ENCODE data around the gene RIBC1. TPM values are rescaled to one million over a fixed set of nuclear protein-coding genes. Genes with fewer than 3 reads are reported as not detected.

The RIBC1 gene
- 1 to 10 TPM in 2 of 4 donors, under 1 TPM in 1, not detected in 1; 0.75 to 2.0 (median 1.5) TPM for polyA plus RNA-seq
- long read RNA-seq, donor 1, partial matches to known transcripts = 0 of 1 reads
- long read RNA-seq, donor 1, other reads (novel, unspliced or antisense) = 0 of 1 reads
- long read RNA-seq, donor 2 = 0 reads
- long read RNA-seq, donor 3 = 0 reads
- long read RNA-seq, donor 4 = 0 reads
- long read RNA-seq, donor 5, partial matches to known transcripts = 0 of 2 reads
- long read RNA-seq, donor 5, other reads (novel, unspliced or antisense) = 0 of 2 reads
- long read RNA-seq, donor 6 = 0 reads
- long read RNA-seq, donor 7 = 0 reads
- long read RNA-seq, donor 8 = 0 reads
- long read RNA-seq, donor 9, partial matches to known transcripts = 0 of 1 reads
- long read RNA-seq, donor 9, other reads (novel, unspliced or antisense) = 0 of 1 reads
- long read RNA-seq, donor 10, partial matches to known transcripts = 0 of 1 reads
- long read RNA-seq, donor 10, other reads (novel, unspliced or antisense) = 0 of 1 reads

DNA sequence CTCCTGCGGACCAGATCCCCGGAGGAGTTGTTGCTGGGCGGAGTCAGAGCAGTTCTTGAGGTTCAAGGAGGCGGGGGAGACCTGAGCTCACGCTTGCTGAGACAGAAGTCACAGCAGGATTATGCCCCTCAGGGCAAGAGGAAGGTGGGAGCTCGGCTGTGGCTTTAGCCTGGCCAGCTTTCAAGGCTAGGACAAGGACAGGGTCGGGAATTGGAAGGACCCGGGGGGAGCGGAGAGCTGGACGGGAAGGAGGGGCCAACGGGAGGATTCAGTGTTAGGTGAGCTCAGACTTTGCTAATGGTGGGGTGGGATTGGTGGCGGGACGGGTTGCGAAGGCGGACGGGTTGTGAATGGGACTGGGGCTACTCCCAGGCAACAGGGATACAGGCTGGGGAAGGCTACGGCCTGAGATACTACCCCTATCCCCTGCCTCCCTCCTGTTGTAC is at the start of gene RIBC1:
Gene RIBC1 (plus strand): TSS at position 13 of the 446 bp plus-strand sequence. CDS start 3,404 bp downstream, outside the sequence.
- H3K4me3 ChIP-seq (ENCODE audit: low read depth in 1 of 3, low read length in 3 of 3) = peak within 1 kb of the TSS; percentile 60 to 72 (median 67)
- no peaks in the 10 kb centered on the region for H3K9me3 ChIP-seq (ENCODE audit: control insufficient read depth in 2 of 2, insufficient read depth in 1 of 2, low read depth in 1 of 2, low read length in 1 of 2)
- WGBS, 3 donors = 3 to 16% (median 3%) methylated on average over 11 to 17 of the region's 17 CpGs
- H3K4me1 ChIP-seq (ENCODE audit: control insufficient read depth in 3 of 3, insufficient read depth in 2 of 3, low read depth in 1 of 3, low read length in 2 of 3) = peaks cover 0 to 7% (median 5%) of the 10 kb centered on the region in 3 donors
- FAIRE-seq (no peak), DNase-seq (no peak)
- no peaks in the 10 kb centered on the region for H3K27me3 ChIP-seq (ENCODE audit: control insufficient read depth in 3 of 3, insufficient read depth in 3 of 3, low read length in 3 of 3)
- H3K27ac ChIP-seq (ENCODE audit: low read depth in 1 of 3, low read length in 2 of 3) = peak within 1 kb of the TSS; percentile 73 to 98 (median 92)
- H3K36me3 ChIP-seq (ENCODE audit: control insufficient read depth in 3 of 3, insufficient read depth in 2 of 3, low read depth in 1 of 3, low read length in 3 of 3) = peaks cover 0 to 4% (median 0%) of the 10 kb centered on the region in 3 donors

DNA sequence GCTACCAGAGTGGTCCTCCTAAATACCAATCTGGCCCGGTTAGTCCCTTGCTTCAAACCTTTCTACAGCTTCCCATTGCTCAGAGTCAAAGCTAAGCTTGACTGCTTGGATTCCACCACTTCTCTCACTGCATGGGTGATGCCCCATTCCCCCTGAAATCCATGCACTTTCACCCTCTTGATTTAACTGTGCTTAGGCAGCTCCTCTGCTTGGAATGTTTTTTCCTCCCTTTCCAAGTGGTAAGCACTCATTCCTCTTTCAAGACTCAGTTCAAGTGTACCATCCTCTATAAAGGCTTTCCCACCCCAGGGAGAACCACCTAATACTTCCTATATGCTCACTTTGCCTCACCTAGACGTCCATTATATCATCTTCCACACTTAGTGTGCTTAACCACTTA is 49.4 kb upstream of the RIBC1 start:
- FAIRE-seq = no peak
- WGBS, 3 donors = 62 to 73% (median 73%) methylated on average over 2 of the region's 2 CpGs

DNA sequence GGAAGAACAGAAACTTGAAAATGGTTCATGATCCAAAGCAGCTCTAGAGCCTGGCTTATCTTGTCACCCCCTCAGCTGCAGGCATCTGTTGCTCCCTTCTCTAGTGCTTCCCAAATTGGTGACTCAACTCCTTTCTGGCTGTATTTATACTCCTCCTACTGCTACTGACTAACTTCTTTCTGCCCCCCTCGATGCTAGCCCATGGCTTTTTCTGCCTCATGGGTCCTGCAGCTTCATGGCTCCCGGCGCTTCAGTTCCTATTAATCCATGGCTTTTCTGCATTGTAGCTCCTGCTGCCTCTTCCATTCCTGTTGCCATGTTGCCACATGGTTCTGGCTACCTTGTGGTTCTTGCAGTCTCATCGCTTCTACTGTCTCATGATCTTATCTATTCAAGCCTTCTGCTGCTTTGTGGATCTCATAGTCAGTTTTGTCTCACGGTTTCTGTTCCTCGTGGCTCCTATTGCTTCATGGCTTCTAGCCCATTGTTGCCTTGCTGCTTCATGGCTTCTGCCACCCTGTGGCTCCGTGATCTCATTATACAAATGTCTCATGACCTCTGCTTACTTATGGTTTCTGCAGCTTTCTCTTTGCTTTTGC is 48.4 kb upstream of the RIBC1 start:
- FAIRE-seq (no peak), DNase-seq (no peak)
- WGBS, 3 donors = 86 to 95% (median 86%) methylated on average over 7 of the region's 7 CpGs
- Histone ChIP-seq H3K4me1 (ENCODE audit: control insufficient read depth in 3 of 3, insufficient read depth in 2 of 3, low read depth in 1 of 3, low read length in 2 of 3) (no peaks in the 10 kb centered on the region), H3K27ac (ENCODE audit: low read depth in 1 of 3, low read length in 2 of 3) (no peak overlapping the region), H3K4me3 (ENCODE audit: low read depth in 1 of 3, low read length in 3 of 3) (no peak overlapping the region), H3K27me3 (ENCODE audit: control insufficient read depth in 3 of 3, insufficient read depth in 3 of 3, low read length in 3 of 3) (no peaks in the 10 kb centered on the region), H3K9me3 (ENCODE audit: control insufficient read depth in 2 of 2, insufficient read depth in 1 of 2, low read depth in 1 of 2, low read length in 1 of 2) (no peaks in the 10 kb centered on the region), H3K36me3 (ENCODE audit: control insufficient read depth in 3 of 3, insufficient read depth in 2 of 3, low read depth in 1 of 3, low read length in 3 of 3) (peaks cover 0 to 6% (median 3%) of the 10 kb centered on the region in 3 donors)

More for the DNA sequence above, 49.4 kb upstream of the RIBC1 start:
- Histone ChIP-seq H3K36me3 (ENCODE audit: control insufficient read depth in 3 of 3, insufficient read depth in 2 of 3, low read depth in 1 of 3, low read length in 3 of 3) (no peaks in the 10 kb centered on the region), H3K4me3 (ENCODE audit: low read depth in 1 of 3, low read length in 3 of 3) (no peak overlapping the region), H3K27me3 (ENCODE audit: control insufficient read depth in 3 of 3, insufficient read depth in 3 of 3, low read length in 3 of 3) (no peaks in the 10 kb centered on the region), H3K4me1 (ENCODE audit: control insufficient read depth in 3 of 3, insufficient read depth in 2 of 3, low read depth in 1 of 3, low read length in 2 of 3) (no peaks in the 10 kb centered on the region), H3K27ac (ENCODE audit: low read depth in 1 of 3, low read length in 2 of 3) (no peak overlapping the region), H3K9me3 (ENCODE audit: control insufficient read depth in 2 of 2, insufficient read depth in 1 of 2, low read depth in 1 of 2, low read length in 1 of 2) (no peaks in the 10 kb centered on the region)
- no peak for DNase-seq

DNA sequence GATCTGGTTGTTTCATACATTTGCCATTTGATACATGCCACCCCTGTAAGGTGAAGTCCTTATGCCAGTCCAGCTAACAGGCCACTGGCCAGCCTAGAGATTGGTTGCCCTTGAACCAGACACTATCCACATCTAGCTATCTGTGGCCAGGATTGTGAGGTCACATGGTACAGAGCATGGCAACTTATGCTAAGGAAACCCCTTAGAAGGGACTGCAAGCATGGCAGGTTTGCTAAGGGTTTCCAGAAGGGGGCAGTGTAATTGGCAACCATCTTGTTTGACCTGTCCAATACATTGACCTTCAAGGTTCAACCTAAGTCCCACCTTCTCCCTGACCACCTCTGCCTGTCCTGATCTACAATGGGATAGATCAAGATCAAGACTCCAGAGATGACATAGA is 47.8 kb upstream of the RIBC1 start:
- no peak overlapping the region for H3K4me3 ChIP-seq (ENCODE audit: low read depth in 1 of 3, low read length in 3 of 3)
- H3K4me1 ChIP-seq (ENCODE audit: control insufficient read depth in 3 of 3, insufficient read depth in 2 of 3, low read depth in 1 of 3, low read length in 2 of 3) = no peaks in the 10 kb centered on the region
- FAIRE-seq (no peak), DNase-seq (no peak)
- no peaks in the 10 kb centered on the region for H3K27me3 ChIP-seq (ENCODE audit: control insufficient read depth in 3 of 3, insufficient read depth in 3 of 3, low read length in 3 of 3)
- H3K27ac ChIP-seq (ENCODE audit: low read depth in 1 of 3, low read length in 2 of 3) = no peak overlapping the region
- peaks cover 0 to 10% (median 9%) of the 10 kb centered on the region in 3 donors for H3K36me3 ChIP-seq (ENCODE audit: control insufficient read depth in 3 of 3, insufficient read depth in 2 of 3, low read depth in 1 of 3, low read length in 3 of 3)
- no peaks in the 10 kb centered on the region for H3K9me3 ChIP-seq (ENCODE audit: control insufficient read depth in 2 of 2, insufficient read depth in 1 of 2, low read depth in 1 of 2, low read length in 1 of 2)

DNA sequence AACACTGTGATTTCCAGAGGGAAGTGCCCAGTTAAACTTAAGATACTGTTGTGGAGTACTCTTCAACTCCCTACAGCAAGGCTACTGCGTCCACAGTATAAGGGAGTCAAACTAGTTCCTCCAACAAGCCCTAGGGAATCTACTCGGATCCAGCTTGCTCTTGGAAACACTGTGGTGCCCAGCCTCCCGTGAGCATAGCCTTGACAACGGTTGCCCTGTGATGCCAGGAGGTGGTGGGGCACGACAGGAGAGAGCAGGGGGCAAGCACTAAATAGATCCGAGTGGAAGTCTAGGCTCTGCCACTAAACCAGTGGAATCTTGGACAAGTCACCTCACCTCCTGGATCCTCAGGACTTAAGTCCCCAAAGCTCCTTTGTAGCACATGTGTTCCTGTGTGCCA is 45.8 kb upstream of the RIBC1 start:
- no peak for FAIRE-seq

GRCh38 chrX:53377464-53377863 is 45.2 kb upstream of the RIBC1 start:
- H3K4me1 ChIP-seq (ENCODE audit: control insufficient read depth in 3 of 3, insufficient read depth in 2 of 3, low read depth in 1 of 3, low read length in 2 of 3) = no peaks in the 10 kb centered on the region
- WGBS, 3 donors = 88 to 93% (median 91%) methylated on average over 2 of the region's 2 CpGs
- DNase-seq (no peak), FAIRE-seq (no peak)
- no peak overlapping the region for H3K4me3 ChIP-seq (ENCODE audit: low read depth in 1 of 3, low read length in 3 of 3)
- no peaks in the 10 kb centered on the region for H3K27me3 ChIP-seq (ENCODE audit: control insufficient read depth in 3 of 3, insufficient read depth in 3 of 3, low read length in 3 of 3)
- no peak overlapping the region for H3K27ac ChIP-seq (ENCODE audit: low read depth in 1 of 3, low read length in 2 of 3)
- H3K9me3 ChIP-seq (ENCODE audit: control insufficient read depth in 2 of 2, insufficient read depth in 1 of 2, low read depth in 1 of 2, low read length in 1 of 2) = no peaks in the 10 kb centered on the region
- peaks cover 10 to 33% (median 17%) of the 10 kb centered on the region in 3 donors for H3K36me3 ChIP-seq (ENCODE audit: control insufficient read depth in 3 of 3, insufficient read depth in 2 of 3, low read depth in 1 of 3, low read length in 3 of 3)

More for the DNA sequence above, 45.8 kb upstream of the RIBC1 start:
- H3K27me3 ChIP-seq (ENCODE audit: control insufficient read depth in 3 of 3, insufficient read depth in 3 of 3, low read length in 3 of 3) = no peaks in the 10 kb centered on the region
- H3K4me3 ChIP-seq (ENCODE audit: low read depth in 1 of 3, low read length in 3 of 3) = no peak overlapping the region
- H3K9me3 ChIP-seq (ENCODE audit: control insufficient read depth in 2 of 2, insufficient read depth in 1 of 2, low read depth in 1 of 2, low read length in 1 of 2) = no peaks in the 10 kb centered on the region
- H3K36me3 ChIP-seq (ENCODE audit: control insufficient read depth in 3 of 3, insufficient read depth in 2 of 3, low read depth in 1 of 3, low read length in 3 of 3) = peaks cover 8 to 28% (median 17%) of the 10 kb centered on the region in 3 donors
- DNase-seq = no peak
- 79 to 90% (median 88%) methylated on average over 6 of the region's 6 CpGs for WGBS, 3 donors
- H3K27ac ChIP-seq (ENCODE audit: low read depth in 1 of 3, low read length in 2 of 3) = no peak overlapping the region
- H3K4me1 ChIP-seq (ENCODE audit: control insufficient read depth in 3 of 3, insufficient read depth in 2 of 3, low read depth in 1 of 3, low read length in 2 of 3) = no peaks in the 10 kb centered on the region

- DNase-seq = no peak
- FAIRE-seq = no peak
- H3K27me3 ChIP-seq (ENCODE audit: control insufficient read depth in 3 of 3, insufficient read depth in 3 of 3, low read length in 3 of 3) = no peaks in the 10 kb centered on the region
These were observed 43.5 kb upstream of the RIBC1 start for GRCh38 chrX:53379008-53379710.

DNA sequence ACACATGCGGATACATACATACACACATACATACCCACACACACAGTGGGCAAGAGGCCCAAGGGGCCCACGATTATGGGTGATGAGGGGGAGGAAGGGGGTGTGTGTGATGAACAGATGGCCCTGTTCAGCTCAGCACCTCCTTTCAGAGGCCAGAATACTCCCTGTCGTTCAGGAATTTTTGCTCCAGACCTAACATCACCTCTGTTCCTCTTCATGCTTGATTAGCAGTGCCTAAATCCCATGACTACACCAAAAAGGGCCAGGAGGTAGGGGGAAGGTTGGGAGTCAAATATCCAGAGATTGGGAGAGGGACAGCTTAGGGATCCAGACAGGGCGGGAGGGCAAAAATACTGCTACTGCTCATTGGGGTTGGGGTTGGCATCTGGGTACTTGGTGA is 42.9 kb upstream of the RIBC1 start:
- FAIRE-seq (no peak), DNase-seq (no peak)
- H3K4me3 ChIP-seq (ENCODE audit: low read depth in 1 of 3, low read length in 3 of 3) = no peak overlapping the region
- no peaks in the 10 kb centered on the region for H3K27me3 ChIP-seq (ENCODE audit: control insufficient read depth in 3 of 3, insufficient read depth in 3 of 3, low read length in 3 of 3)
- H3K27ac ChIP-seq (ENCODE audit: low read depth in 1 of 3, low read length in 2 of 3) = no peak overlapping the region
- H3K4me1 ChIP-seq (ENCODE audit: control insufficient read depth in 3 of 3, insufficient read depth in 2 of 3, low read depth in 1 of 3, low read length in 2 of 3) = no peaks in the 10 kb centered on the region
- H3K9me3 ChIP-seq (ENCODE audit: control insufficient read depth in 2 of 2, insufficient read depth in 1 of 2, low read depth in 1 of 2, low read length in 1 of 2) = no peaks in the 10 kb centered on the region
- 82 to 84% (median 84%) methylated on average over 4 of the region's 4 CpGs for WGBS, 3 donors
- H3K36me3 ChIP-seq (ENCODE audit: control insufficient read depth in 3 of 3, insufficient read depth in 2 of 3, low read depth in 1 of 3, low read length in 3 of 3) = peaks cover 10 to 45% (median 23%) of the 10 kb centered on the region in 3 donors

More at GRCh38 chrX:53379008-53379710, 43.5 kb upstream of the RIBC1 start:
- Histone ChIP-seq H3K36me3 (ENCODE audit: control insufficient read depth in 3 of 3, insufficient read depth in 2 of 3, low read depth in 1 of 3, low read length in 3 of 3) (peaks cover 10 to 42% (median 23%) of the 10 kb centered on the region in 3 donors), H3K9me3 (ENCODE audit: control insufficient read depth in 2 of 2, insufficient read depth in 1 of 2, low read depth in 1 of 2, low read length in 1 of 2) (no peaks in the 10 kb centered on the region), H3K4me1 (ENCODE audit: control insufficient read depth in 3 of 3, insufficient read depth in 2 of 3, low read depth in 1 of 3, low read length in 2 of 3) (no peaks in the 10 kb centered on the region), H3K27ac (ENCODE audit: low read depth in 1 of 3, low read length in 2 of 3) (no peak overlapping the region), H3K4me3 (ENCODE audit: low read depth in 1 of 3, low read length in 3 of 3) (no peak overlapping the region)
- 89 to 96% (median 94%) methylated on average over 3 of the region's 3 CpGs for WGBS, 3 donors

Data from small intestine (tissue), 16 donors.